Breast epithelium (tissue), 4 donors: Measurements from ENCODE around the gene DLK1. TPM values are rescaled to one million over a fixed set of nuclear protein-coding genes. Genes with fewer than 3 reads are reported as not detected.

Experiments used
- DNase-seq, 2 donors: peaks; one replicate each; pipeline ENCODE4 v3.0.0-alpha.2; 2019; ENCODE audit warnings: low spot score in 2 of 2
- H3K27ac ChIP-seq, 2 donors: fragments of 200-600 bp; sonication (generic) in 1 of 2; one replicate each; pipeline ENCODE4 v1.5.1; 2016 to 2019; ENCODE audit warnings: mild to moderate bottlenecking in 1 of 2
- H3K27me3 ChIP-seq, 2 donors: fragments of 200-600 bp; sonication (generic) in 1 of 2; one replicate each; pipeline versions ENCODE4 v1.5.1 to v1.6.0; 2017 to 2019; ENCODE audit warnings: control low read depth in 1 of 2, mild to moderate bottlenecking in 1 of 2
- H3K36me3 ChIP-seq: fragments of 200-600 bp; one replicate; pipeline ENCODE4 v1.5.1; 2019
- H3K4me1 ChIP-seq, 2 donors: fragments of 200-600 bp; sonication (generic); one replicate each; pipeline ENCODE4 v1.5.1; 2016 to 2019; ENCODE audit warnings: control low read depth in 1 of 2
- H3K4me3 ChIP-seq, 3 donors: fragments of 200-600 bp; sonication (generic); 1 replicate in 2 of 3; 2 replicates in 1 of 3; pipeline ENCODE4 v1.5.1; 2016 to 2019; ENCODE audit warnings: mild to moderate bottlenecking in 3 of 3, moderate library complexity in 2 of 3
- H3K9me3 ChIP-seq, 2 donors: fragments of 200-600 bp; sonication (generic) in 1 of 2; one replicate each; pipeline ENCODE4 v1.5.1; 2016 to 2019; ENCODE audit warnings: control low read depth in 1 of 2
- CTCF ChIP-seq, 3 donors: fragments of 450-650 bp; IDR thresholded peaks; one replicate each; pipeline ENCODE4 v1.5.1; 2016 to 2017; ENCODE audit warnings: antibody characterized with exemption in 3 of 3, mild to moderate bottlenecking in 3 of 3, moderate library complexity in 3 of 3
- POLR2A ChIP-seq: fragments of 450-650 bp; IDR thresholded peaks from one replicate; pipeline ENCODE4 v1.6.1; 2016; ENCODE audit warnings: antibody characterized with exemption, mild to moderate bottlenecking, moderate library complexity
- POLR2AphosphoS5 ChIP-seq, 3 donors: sonication (generic); formaldehyde crosslinking; IDR thresholded peaks; one replicate each; pipeline ENCODE4 v1.6.1; 2017; ENCODE audit warnings: antibody characterized with exemption in 3 of 3
- intact Hi-C: fragments of 100-400 bp; cut with DNase I; formaldehyde crosslinking; loops from one replicate; pipeline ENCODE4 v1.15.1; 2023; ENCODE audit warnings: low total_unique reads
- total RNA-seq, 3 donors: library from RNA; depleted of rRNA; stranded (reverse); fragments of >200 nt; gene quantifications; one replicate each; pipeline ENCODE4 v1.1.0, GENCODE V29; 2016

The DLK1 gene
- total RNA-seq, 3 donors from 2014 or later = 1.2 to 5.2 TPM; not detected in 1

- Histone ChIP-seq H3K4me3 (no peak overlapping the region), H3K27me3 (peaks cover 0 to 42% of the 10 kb centered on the region in 2 donors), H3K36me3 (no peaks in the 10 kb centered on the region), H3K9me3 (no peaks in the 10 kb centered on the region), H3K27ac (no peak overlapping the region), H3K4me1 (no peaks in the 10 kb centered on the region)
- no peak for DNase-seq
- intact Hi-C loops = no loop called here
- TF ChIP-seq CTCF (IDR thresholded peaks at IDR 0.05) (no peak), POLR2AphosphoS5 (IDR thresholded peaks at IDR 0.05) (no peak), POLR2A (no peak)
Observed at GRCh38 chr14:100721568-100721967, 5.1 kb upstream of the DLK1 start.

GRCh38 chr14:100722367-100722766, 4.3 kb upstream of the DLK1 start:
- intact Hi-C loops = no loop called here
- Histone ChIP-seq H3K27me3 (peaks cover 0 to 50% of the 10 kb centered on the region in 2 donors), H3K27ac (no peak overlapping the region), H3K9me3 (no peaks in the 10 kb centered on the region), H3K4me1 (no peaks in the 10 kb centered on the region), H3K36me3 (no peaks in the 10 kb centered on the region), H3K4me3 (no peak overlapping the region)
- no peak for DNase-seq
- TF ChIP-seq POLR2A = no peak
- no peak for TF ChIP-seq POLR2AphosphoS5 (IDR thresholded peaks at IDR 0.05)
- TF ChIP-seq CTCF (IDR thresholded peaks at IDR 0.05) = no peak

GRCh38 chr14:100723135-100723829, 3.4 kb upstream of the DLK1 start:
- no peaks in the 10 kb centered on the region for H3K36me3 ChIP-seq
- DNase-seq = no peak
- TF ChIP-seq CTCF (IDR thresholded peaks at IDR 0.05) = no peak
- TF ChIP-seq POLR2AphosphoS5 (IDR thresholded peaks at IDR 0.05) = no peak
- TF ChIP-seq POLR2A = no peak
- H3K9me3 ChIP-seq = no peaks in the 10 kb centered on the region
- H3K27me3 ChIP-seq = peaks cover 0 to 60% of the 10 kb centered on the region in 2 donors
- H3K4me3 ChIP-seq = no peak overlapping the region
- no peak overlapping the region for H3K27ac ChIP-seq
- no peaks in the 10 kb centered on the region for H3K4me1 ChIP-seq
- intact Hi-C loops = no loop called here

- H3K27ac ChIP-seq = no peak overlapping the region
- H3K4me3 ChIP-seq = no peak overlapping the region
- intact Hi-C loops = no loop called here
- no peaks in the 10 kb centered on the region for H3K4me1 ChIP-seq
- peaks cover 0 to 64% of the 10 kb centered on the region in 2 donors for H3K27me3 ChIP-seq
- H3K9me3 ChIP-seq = no peaks in the 10 kb centered on the region
- no peak for DNase-seq
- TF ChIP-seq POLR2AphosphoS5 (IDR thresholded peaks at IDR 0.05) (no peak), CTCF (IDR thresholded peaks at IDR 0.05) (no peak), POLR2A (no peak)
- H3K36me3 ChIP-seq = no peaks in the 10 kb centered on the region
Observed at GRCh38 chr14:100723830-100724437, 2.8 kb upstream of the DLK1 start.

- Histone ChIP-seq H3K27me3 (peaks cover 0 to 66% of the 10 kb centered on the region in 2 donors), H3K4me1 (no peaks in the 10 kb centered on the region), H3K36me3 (no peaks in the 10 kb centered on the region), H3K27ac (no peak overlapping the region), H3K4me3 (no peak overlapping the region), H3K9me3 (no peaks in the 10 kb centered on the region)
- TF ChIP-seq CTCF (IDR thresholded peaks at IDR 0.05) = no peak
- no peak for TF ChIP-seq POLR2AphosphoS5 (IDR thresholded peaks at IDR 0.05)
- TF ChIP-seq POLR2A = no peak
- intact Hi-C loops = no loop called here
- DNase-seq = no peak
Observed at GRCh38 chr14:100724536-100724935, 2.2 kb upstream of the DLK1 start.
